OCI-LY7 (cell line): ENCODE results near the gene APOBEC4. TPM values are rescaled to one million over a fixed set of nuclear protein-coding genes. Genes with fewer than 3 reads are reported as not detected.

Experiments used
- BruUV-seq: library from RNA; stranded (reverse); fragments of 400-500 nt; replicated peaks from 2 replicates; lab custom pipeline; 2021; lab: Mats Ljungman, UMichigan
- CTCF ChIA-PET: fragments of 300-600 bp; sonication (Branson Sonifier 250); formaldehyde crosslinking; loops from one replicate; lab custom pipeline; 2022; ENCODE audit warnings: antibody characterized with exemption; ENCODE audit not compliant: unreplicated experiment; lab: Charles Lee
- POLR2A ChIA-PET: fragments of 300-600 bp; sonication (Branson Sonifier 250); formaldehyde crosslinking; loops from one replicate; lab custom pipeline; 2022; ENCODE audit warnings: antibody characterized with exemption; lab: Charles Lee
- DNase-seq: peaks from one replicate; pipeline ENCODE4 v3.0.0-alpha.2; 2015; ENCODE audit warnings: low spot score
- H2AFZ ChIP-seq: fragments of 200-600 bp; sonication (generic), shearing (Covaris generic); 2 replicates; pipeline ENCODE4 v1.6.1; 2014; ENCODE audit warnings: mild to moderate bottlenecking, antibody characterized with exemption, low read length, moderate library complexity
- H3K27ac ChIP-seq: fragments of 200-600 bp; sonication (generic); 2 replicates; pipeline ENCODE4 v1.5.1; 2014; ENCODE audit warnings: mixed run types, low read depth, mild to moderate bottlenecking, moderate library complexity, low read length, inconsistent platforms; ENCODE audit not compliant: poor library complexity, severe bottlenecking
- H3K36me3 ChIP-seq: fragments of 200-600 bp; sonication (generic); 2 replicates; pipeline ENCODE4 v1.6.1; 2014; ENCODE audit warnings: mild to moderate bottlenecking, antibody characterized with exemption, low read length, moderate library complexity, mixed read lengths; ENCODE audit not compliant: insufficient read depth
- H3K4me1 ChIP-seq: fragments of 200-600 bp; sonication (generic); 2 replicates; pipeline ENCODE4 v1.5.1; 2014; ENCODE audit warnings: mild to moderate bottlenecking, low read length; ENCODE audit not compliant: insufficient read depth, poor library complexity, severe bottlenecking
- H3K4me2 ChIP-seq: fragments of 200-600 bp; sonication (generic); 2 replicates; pipeline ENCODE4 v1.6.1; 2014; ENCODE audit warnings: mild to moderate bottlenecking, low read length
- H3K4me3 ChIP-seq: fragments of 200-600 bp; sonication (generic); 2 replicates; pipeline ENCODE4 v1.5.1; 2014; ENCODE audit warnings: mild to moderate bottlenecking, low read depth, low read length; ENCODE audit not compliant: poor library complexity, severe bottlenecking
- H3K79me2 ChIP-seq: fragments of 200-600 bp; sonication (generic); 2 replicates; pipeline ENCODE4 v1.6.1; 2016; ENCODE audit warnings: low read depth, mild to moderate bottlenecking, low read length, moderate library complexity, mixed read lengths; ENCODE audit not compliant: insufficient read depth
- H3K9me2 ChIP-seq: fragments of 200-600 bp; sonication (generic); 2 replicates; pipeline ENCODE4 v1.6.1; 2016; ENCODE audit warnings: mild to moderate bottlenecking, low read length, mixed read lengths; ENCODE audit not compliant: insufficient read depth
- H3K9me3 ChIP-seq: fragments of 200-600 bp; sonication (generic); 2 replicates; pipeline ENCODE4 v1.6.1; 2014; ENCODE audit warnings: mild to moderate bottlenecking, mixed run types, low read length, mixed read lengths
- H4K20me1 ChIP-seq: fragments of 200-600 bp; sonication (generic); 2 replicates; pipeline ENCODE4 v1.6.1; 2014; ENCODE audit warnings: mild to moderate bottlenecking, antibody characterized with exemption, low read length, moderate library complexity, mixed read lengths; ENCODE audit not compliant: insufficient read depth
- CTCF ChIP-seq: fragments of 200-600 bp; sonication (generic); conservative IDR thresholded peaks from 2 replicates; pipeline ENCODE4 v1.5.1; 2014; ENCODE audit warnings: mild to moderate bottlenecking, antibody characterized with exemption, low read length, moderate library complexity, mixed read lengths
- EZH2phosphoT487 ChIP-seq: fragments of 200-600 bp; sonication (generic); IDR thresholded peaks from 2 replicates; pipeline ENCODE4 v1.6.1; 2018; ENCODE audit warnings: low read depth, borderline replicate concordance, mild to moderate bottlenecking, mixed run types, antibody characterized with exemption, low read length, moderate library complexity, mixed read lengths
- intact Hi-C: fragments of 100-400 bp; cut with micrococcal nuclease; formaldehyde crosslinking; loops from one replicate; pipeline ENCODE4 v1.10.0; 2022; ENCODE audit not compliant: unreplicated experiment
- total RNA-seq, 2 experiments: library from RNA; depleted of rRNA in 1 of 2; stranded (reverse); fragments of >200 nt in 1 of 2; shearing (Covaris generic) in 1 of 2; gene quantifications; 2 replicates each; pipeline ENCODE4 v1.2.3, GENCODE V29; 2014 to 2022

The APOBEC4 gene
- total RNA-seq, 2 experiments from 2014 or later: not detected

- Histone ChIP-seq H3K9me3 (no peaks in the 10 kb centered on the region), H3K4me2 (no peak overlapping the region), H3K4me1 (peaks cover 4% of the 10 kb centered on the region), H3K36me3 (no peaks in the 10 kb centered on the region), H3K4me3 (no peak overlapping the region), H2AFZ (no peak overlapping the region), H3K27ac (no peak overlapping the region), H4K20me1 (no peaks in the 10 kb centered on the region), H3K79me2 (no peaks in the 10 kb centered on the region), H3K9me2 (no peaks in the 10 kb centered on the region)
- BruUV-seq: no TSS peak
- intact Hi-C loops: no loop called here
- no peak for DNase-seq
- CTCF ChIA-PET: no interaction called here
- TF ChIP-seq CTCF (no peak), EZH2phosphoT487 (no peak)
- POLR2A ChIA-PET: interaction anchor here (1.1 kb wide), 1 partner anchor 11 kb away, joined by 3 read pairs; the partner anchor contains the start of gene NCF2
Observed at GRCh38 chr1:183600634-183601033, 52.5 kb downstream of the APOBEC4 start.

GRCh38 chr1:183600136-183600535 is 53.0 kb downstream of the APOBEC4 start:
- H4K20me1 ChIP-seq: no peaks in the 10 kb centered on the region
- no peak overlapping the region for H3K27ac ChIP-seq
- H2AFZ ChIP-seq: no peak overlapping the region
- POLR2A ChIA-PET: interaction anchor here (1.1 kb wide), 1 partner anchor 10 kb away, joined by 3 read pairs; the partner anchor contains the start of gene NCF2
- intact Hi-C loops: no loop called here
- no peak overlapping the region for H3K4me2 ChIP-seq
- no peak for TF ChIP-seq EZH2phosphoT487
- TF ChIP-seq CTCF: no peak
- no peaks in the 10 kb centered on the region for H3K9me2 ChIP-seq
- no peak for DNase-seq
- no peaks in the 10 kb centered on the region for H3K79me2 ChIP-seq
- H3K9me3 ChIP-seq: no peaks in the 10 kb centered on the region
- BruUV-seq: no TSS peak
- no peak overlapping the region for H3K4me3 ChIP-seq
- CTCF ChIA-PET: no interaction called here
- no peaks in the 10 kb centered on the region for H3K36me3 ChIP-seq
- peaks cover 4% of the 10 kb centered on the region for H3K4me1 ChIP-seq

- ChIA-PET CTCF (no interaction called here), POLR2A (interaction anchor here (0.7 to 1.5 kb wide), 4 partner anchors 8 to 919 kb away, joined by 3 to 6 read pairs (median 4); partner anchors contain the start of gene NCF2)
- peaks cover 8% of the 10 kb centered on the region for H3K4me1 ChIP-seq
- no peaks in the 10 kb centered on the region for H3K9me3 ChIP-seq
- no peaks in the 10 kb centered on the region for H4K20me1 ChIP-seq
- intact Hi-C loops: no loop called here
- no peak overlapping the region for H3K27ac ChIP-seq
- H2AFZ ChIP-seq: no peak overlapping the region
- TF ChIP-seq CTCF: no peak
- no peak for TF ChIP-seq EZH2phosphoT487
- H3K4me3 ChIP-seq: no peak overlapping the region
- no peaks in the 10 kb centered on the region for H3K9me2 ChIP-seq
- H3K79me2 ChIP-seq: no peaks in the 10 kb centered on the region
- no peak for DNase-seq
- no TSS peak for BruUV-seq
- H3K4me2 ChIP-seq: no peak overlapping the region
- no peaks in the 10 kb centered on the region for H3K36me3 ChIP-seq
Observed at GRCh38 chr1:183598386-183598785, 54.7 kb downstream of the APOBEC4 start.
